Femur (tissue), 1 donor: ENCODE results near the gene ACOX3.
"Not testable (repeated sequence)": the region's sequence is repeated elsewhere in the genome, so short reads cannot be mapped to it uniquely, and the experiment has no call there.

ENCODE experiments used
- DNase-seq: peaks from one replicate; pipeline ENCODE4 v3.0.0-alpha.2; 2017

ACOX3 gene

GRCh38 chr4:8440492-8441311 lies at the start of gene ACOX3, which contains the start of gene TRMT44:
TSS of gene ACOX3 (minus strand) at chr4:8440723. CDS start at chr4:8416521, 24,202 bp downstream.
TSS of gene TRMT44 (plus strand) at chr4:8440777. CDS start at chr4:8440823, 46 bp downstream.
- DNase-seq: peak; percentile 96

GRCh38 chr4:8488791-8489369 lies 48.4 kb upstream of the ACOX3 start:
- DNase-seq: no peak

GRCh38 chr4:8486643-8487042 lies 46.1 kb upstream of the ACOX3 start:
- not testable (repeated sequence) for DNase-seq

- no peak for DNase-seq
Measured at GRCh38 chr4:8480221-8480620, 39.7 kb upstream of the ACOX3 start.

- DNase-seq: no peak
Measured at GRCh38 chr4:8478801-8479744, 38.5 kb upstream of the ACOX3 start.

GRCh38 chr4:8478371-8478770 lies 37.8 kb upstream of the ACOX3 start:
- no peak for DNase-seq

- no peak for DNase-seq
Measured at GRCh38 chr4:8477676-8478075, 37.2 kb upstream of the ACOX3 start.

- no peak for DNase-seq
Measured at GRCh38 chr4:8477095-8477635, 36.6 kb upstream of the ACOX3 start.

- no peak for DNase-seq
Measured at GRCh38 chr4:8475751-8476575, 35.4 kb upstream of the ACOX3 start.

GRCh38 chr4:8474856-8475255 lies 34.3 kb upstream of the ACOX3 start:
- no peak for DNase-seq

- DNase-seq: no peak
Measured at GRCh38 chr4:8473920-8474590, 33.5 kb upstream of the ACOX3 start.

GRCh38 chr4:8473198-8473919 lies 32.8 kb upstream of the ACOX3 start:
- DNase-seq: peak; percentile 29

- peak; percentile 69 for DNase-seq
Measured at GRCh38 chr4:8472689-8473197, 32.2 kb upstream of the ACOX3 start.

GRCh38 chr4:8472158-8472688 lies 31.7 kb upstream of the ACOX3 start:
- DNase-seq: no peak

- no peak for DNase-seq
Measured at GRCh38 chr4:8471211-8471875, 30.8 kb upstream of the ACOX3 start.

GRCh38 chr4:8470451-8471024 lies 30.0 kb upstream of the ACOX3 start:
- no peak for DNase-seq

- DNase-seq: no peak
Measured at GRCh38 chr4:8469550-8469949, 29.0 kb upstream of the ACOX3 start.

GRCh38 chr4:8468746-8469535 lies 28.4 kb upstream of the ACOX3 start:
- peak; percentile 80 for DNase-seq
